OCI-LY3 (cell line): ENCODE measurements around the gene EIF4E.

Experiments
- H2AFZ ChIP-seq: fragments of 200-600, 300-600 bp; shearing (Covaris generic); 2 replicates; pipeline ENCODE4 v1.6.0; 2014; ENCODE audit warnings: antibody characterized with exemption, low read depth, low read length
- H3K27ac ChIP-seq: fragments of 200-600, 300-600 bp; sonication (generic); 2 replicates; pipeline ENCODE4 v1.5.1; 2014; ENCODE audit warnings: mild to moderate bottlenecking, low read length, moderate library complexity, mixed read lengths
- H3K27me3 ChIP-seq: fragments of 200-600, 300-600 bp; sonication (generic); 2 replicates; pipeline ENCODE4 v1.6.1; 2014; ENCODE audit warnings: low read depth, low read length, mixed read lengths
- H3K36me3 ChIP-seq: fragments of 200-600, 300-600 bp; sonication (generic); replicated peaks from 2 replicates; pipeline ENCODE3; 2014; ENCODE audit warnings: low read depth, low read length, mixed read lengths
- H3K4me1 ChIP-seq: fragments of 300-600, 200-600 bp; sonication (generic); 2 replicates; pipeline ENCODE4 v1.6.1; 2014; ENCODE audit warnings: low read length, mixed read lengths
- H3K4me2 ChIP-seq: fragments of 200-600, 300-600 bp; sonication (generic); 2 replicates; pipeline ENCODE4 v1.6.1; 2014; ENCODE audit warnings: low read length, mixed read lengths
- H3K4me3 ChIP-seq: fragments of 300-600, 200-600 bp; sonication (generic); 2 replicates; pipeline ENCODE4 v1.5.1; 2014; ENCODE audit warnings: antibody characterized with exemption, mild to moderate bottlenecking, low read length, moderate library complexity
- H3K79me2 ChIP-seq: fragments of 300-600, 200-600 bp; shearing (Covaris generic); 2 replicates; pipeline ENCODE4 v1.6.1; 2014; ENCODE audit warnings: mild to moderate bottlenecking, low read length, mixed read lengths
- H3K9ac ChIP-seq: fragments of 300-600, 200-600 bp; shearing (Covaris generic); 2 replicates; pipeline ENCODE4 v1.6.0; 2014; ENCODE audit warnings: mild to moderate bottlenecking, low read length, moderate library complexity
- H3K9me3 ChIP-seq: fragments of 200-600, 300-600 bp; shearing (Covaris generic); 2 replicates; pipeline ENCODE4 v1.6.1; 2014; ENCODE audit warnings: low read length, mixed read lengths; ENCODE audit not compliant: insufficient read depth
- H4K20me1 ChIP-seq: fragments of 200-600, 300-600 bp; sonication (generic); 2 replicates; pipeline ENCODE4 v1.6.1; 2016; ENCODE audit warnings: low read length, mixed read lengths; ENCODE audit not compliant: insufficient read depth
- CTCF ChIP-seq: fragments of 200-600, 300-600 bp; sonication (generic); IDR thresholded peaks from 2 replicates; pipeline ENCODE4 v1.5.1; 2014; ENCODE audit warnings: antibody characterized with exemption, low read length, low read depth
- EZH2phosphoT487 ChIP-seq: fragments of 200-600 bp; shearing (Covaris generic); IDR thresholded peaks from 2 replicates; pipeline ENCODE4 v1.6.1; 2018; ENCODE audit warnings: antibody characterized with exemption, mixed run types, low read depth

The EIF4E gene

GRCh38 chr4:98959411-98959810 is 30.5 kb upstream of the EIF4E start:
- no peaks in the 10 kb centered on the region for H3K9me3 ChIP-seq
- no peak overlapping the region for H3K4me3 ChIP-seq
- no peak overlapping the region for H3K9ac ChIP-seq
- no peak overlapping the region for H2AFZ ChIP-seq
- no peaks in the 10 kb centered on the region for H4K20me1 ChIP-seq
- H3K27me3 ChIP-seq: no peaks in the 10 kb centered on the region
- H3K4me1 ChIP-seq: no peaks in the 10 kb centered on the region
- H3K27ac ChIP-seq: no peak overlapping the region
- no peak for TF ChIP-seq CTCF
- TF ChIP-seq EZH2phosphoT487: no peak
- no peaks in the 10 kb centered on the region for H3K36me3 ChIP-seq
- H3K79me2 ChIP-seq: no peaks in the 10 kb centered on the region
- H3K4me2 ChIP-seq: no peak overlapping the region

GRCh38 chr4:98958065-98958464 is 29.1 kb upstream of the EIF4E start:
- Histone ChIP-seq H3K36me3 (no peaks in the 10 kb centered on the region), H2AFZ (no peak overlapping the region), H3K27me3 (no peaks in the 10 kb centered on the region), H3K4me3 (no peak overlapping the region), H3K4me2 (no peak overlapping the region), H3K27ac (no peak overlapping the region), H3K9me3 (no peaks in the 10 kb centered on the region), H4K20me1 (no peaks in the 10 kb centered on the region), H3K9ac (no peak overlapping the region), H3K4me1 (no peaks in the 10 kb centered on the region), H3K79me2 (no peaks in the 10 kb centered on the region)
- no peak for TF ChIP-seq CTCF
- TF ChIP-seq EZH2phosphoT487: no peak

- TF ChIP-seq EZH2phosphoT487: no peak
- H3K4me3 ChIP-seq: no peak overlapping the region
- H4K20me1 ChIP-seq: no peaks in the 10 kb centered on the region
- no peaks in the 10 kb centered on the region for H3K27me3 ChIP-seq
- no peaks in the 10 kb centered on the region for H3K79me2 ChIP-seq
- no peaks in the 10 kb centered on the region for H3K4me1 ChIP-seq
- H3K36me3 ChIP-seq: no peaks in the 10 kb centered on the region
- no peak overlapping the region for H3K4me2 ChIP-seq
- H3K9ac ChIP-seq: no peak overlapping the region
- no peak overlapping the region for H3K27ac ChIP-seq
- H2AFZ ChIP-seq: no peak overlapping the region
- H3K9me3 ChIP-seq: no peaks in the 10 kb centered on the region
Observed at GRCh38 chr4:98955229-98955628, 26.3 kb upstream of the EIF4E start.

- H3K9me3 ChIP-seq: no peaks in the 10 kb centered on the region
- no peaks in the 10 kb centered on the region for H4K20me1 ChIP-seq
- TF ChIP-seq CTCF (no peak), EZH2phosphoT487 (no peak)
- H3K27ac ChIP-seq: no peak overlapping the region
- no peak overlapping the region for H3K9ac ChIP-seq
- H3K79me2 ChIP-seq: no peaks in the 10 kb centered on the region
- no peak overlapping the region for H3K4me2 ChIP-seq
- no peaks in the 10 kb centered on the region for H3K27me3 ChIP-seq
- no peak overlapping the region for H3K4me3 ChIP-seq
- no peaks in the 10 kb centered on the region for H3K4me1 ChIP-seq
- no peaks in the 10 kb centered on the region for H3K36me3 ChIP-seq
- no peak overlapping the region for H2AFZ ChIP-seq
Observed at GRCh38 chr4:98951710-98952109, 22.8 kb upstream of the EIF4E start.

GRCh38 chr4:98950925-98951324 is 22.0 kb upstream of the EIF4E start:
- H3K4me2 ChIP-seq: no peak overlapping the region
- no peak overlapping the region for H3K9ac ChIP-seq
- H3K27me3 ChIP-seq: no peaks in the 10 kb centered on the region
- no peaks in the 10 kb centered on the region for H4K20me1 ChIP-seq
- no peaks in the 10 kb centered on the region for H3K9me3 ChIP-seq
- no peak for TF ChIP-seq EZH2phosphoT487
- no peak for TF ChIP-seq CTCF
- no peaks in the 10 kb centered on the region for H3K79me2 ChIP-seq
- H3K27ac ChIP-seq: no peak overlapping the region
- H2AFZ ChIP-seq: no peak overlapping the region
- no peak overlapping the region for H3K4me3 ChIP-seq
- no peaks in the 10 kb centered on the region for H3K4me1 ChIP-seq
- no peaks in the 10 kb centered on the region for H3K36me3 ChIP-seq
